GM18498 (cell line): ENCODE data around the gene TRIM25.

Experiments
- ATAC-seq: cut with Tn5 transposase; IDR thresholded peaks from one replicate; pipeline ENCODE4 v1.9.1; 2021; ENCODE audit warnings: mild to moderate bottlenecking, moderate library complexity; ENCODE audit not compliant: unreplicated experiment

Gene TRIM25

GRCh38 chr17:56868716-56869115 lies 45.1 kb downstream of the TRIM25 start:
- ATAC-seq: no peak

DNA sequence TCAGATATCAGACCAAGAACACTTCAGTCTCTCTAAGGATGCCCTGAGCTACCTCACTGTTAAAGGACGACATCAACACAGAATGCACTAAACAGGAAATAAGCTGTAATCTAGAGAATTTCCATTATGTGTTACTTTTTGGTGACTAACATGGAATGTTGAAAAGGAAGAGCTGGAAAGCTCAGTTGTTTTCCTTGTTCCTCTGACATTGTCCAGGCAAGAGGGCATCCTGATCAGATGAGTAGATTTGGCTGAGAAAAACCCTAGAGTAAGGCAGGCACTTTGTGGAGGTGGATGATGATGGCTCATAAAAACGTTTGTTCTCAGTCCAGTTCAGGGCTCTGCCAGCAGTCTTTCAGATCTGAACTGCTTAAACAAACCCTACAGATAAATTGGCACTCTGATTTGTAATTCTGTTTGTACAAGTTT lies 45.9 kb downstream of the TRIM25 start:
- ATAC-seq: no peak

- ATAC-seq: no peak
These were observed 47.4 kb downstream of the TRIM25 start for GRCh38 chr17:56866496-56866895.

DNA sequence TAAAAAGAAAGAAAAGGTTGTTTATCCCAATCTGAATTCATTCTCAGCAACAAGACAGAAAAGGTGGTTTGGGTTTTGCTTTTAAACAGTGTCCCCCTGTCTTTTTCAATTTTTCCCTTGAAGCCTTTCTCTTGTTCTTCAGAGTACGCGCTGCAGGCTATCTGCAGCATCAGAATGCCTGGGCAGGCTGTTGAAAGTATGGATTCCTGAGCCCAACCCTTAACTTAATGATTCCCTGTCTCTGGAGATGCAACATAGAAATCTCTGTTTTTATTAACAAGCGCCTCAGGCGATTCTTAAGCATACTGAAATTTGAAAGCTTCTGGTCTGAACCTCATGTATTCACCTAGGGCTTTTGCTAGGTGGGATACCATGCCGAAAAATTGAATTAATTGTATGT lies 47.8 kb downstream of the TRIM25 start:
- no peak for ATAC-seq

- no peak for ATAC-seq
These were observed 49.9 kb downstream of the TRIM25 start for GRCh38 chr17:56863974-56864373.

GRCh38 chr17:56861899-56862298 lies 52.0 kb downstream of the TRIM25 start:
- ATAC-seq: no peak

GRCh38 chr17:56851008-56851407 lies 62.8 kb downstream of the TRIM25 start:
- ATAC-seq: no peak

DNA sequence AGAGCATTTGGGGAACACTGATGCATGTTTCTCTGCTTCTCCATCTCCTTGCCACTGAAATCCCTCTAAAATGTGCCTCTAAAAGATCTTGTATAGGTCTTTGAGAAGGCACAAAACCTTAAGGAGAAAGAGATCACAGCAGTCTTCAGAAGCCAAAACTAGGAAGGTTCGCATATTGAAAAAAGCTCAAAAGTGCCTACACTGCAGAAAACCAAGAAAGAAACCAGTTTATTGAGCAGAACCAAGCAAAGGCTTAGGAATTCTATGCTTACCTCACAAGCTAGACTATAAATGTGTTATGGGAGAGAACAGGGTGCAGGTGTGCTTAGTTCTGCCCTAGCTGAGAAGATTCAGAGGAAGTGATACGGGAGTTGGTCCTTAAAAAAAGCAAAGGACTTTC lies 63.3 kb downstream of the TRIM25 start:
- no peak for ATAC-seq

DNA sequence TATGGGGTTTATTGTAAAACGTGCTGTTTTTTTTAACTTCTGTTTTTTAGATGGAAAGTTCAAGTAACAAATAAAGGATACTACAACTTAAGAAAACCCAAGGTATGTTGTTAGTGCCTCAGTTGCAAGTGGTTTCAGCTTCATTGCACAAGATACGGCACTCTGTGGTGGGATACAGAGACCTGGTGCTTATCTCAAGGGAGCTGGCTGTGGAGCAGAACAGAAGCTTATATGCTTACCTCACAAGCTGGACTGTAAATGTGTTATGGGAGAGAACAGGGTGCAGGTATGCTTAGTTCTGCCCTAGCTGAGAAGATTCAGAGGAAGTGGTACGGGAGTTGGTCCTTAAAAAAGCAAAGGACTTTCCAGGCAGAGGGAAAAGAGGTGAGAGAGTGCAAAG lies 64.7 kb downstream of the TRIM25 start:
- no peak for ATAC-seq

DNA sequence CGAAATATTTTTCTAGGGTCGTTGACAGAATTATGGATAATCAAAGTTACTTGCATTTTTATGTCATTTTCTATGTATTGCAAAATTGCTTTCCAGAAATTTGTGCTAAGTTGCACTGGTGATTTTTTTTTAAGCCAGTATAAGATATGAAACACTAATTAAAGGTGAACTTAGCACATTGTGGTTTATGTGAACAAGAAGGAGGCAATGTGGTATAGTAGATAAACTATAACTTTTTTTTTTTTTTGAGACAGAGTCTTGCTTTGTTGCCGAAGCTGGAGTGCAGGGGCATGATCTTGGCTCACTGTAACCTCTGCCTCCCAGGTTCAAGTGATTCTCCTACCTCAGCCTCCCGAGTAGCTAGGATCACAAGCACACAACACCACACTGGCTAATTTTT lies 66.7 kb downstream of the TRIM25 start:
- ATAC-seq: no peak

GRCh38 chr17:56845934-56846333 lies 67.9 kb downstream of the TRIM25 start:
- ATAC-seq: no peak

DNA sequence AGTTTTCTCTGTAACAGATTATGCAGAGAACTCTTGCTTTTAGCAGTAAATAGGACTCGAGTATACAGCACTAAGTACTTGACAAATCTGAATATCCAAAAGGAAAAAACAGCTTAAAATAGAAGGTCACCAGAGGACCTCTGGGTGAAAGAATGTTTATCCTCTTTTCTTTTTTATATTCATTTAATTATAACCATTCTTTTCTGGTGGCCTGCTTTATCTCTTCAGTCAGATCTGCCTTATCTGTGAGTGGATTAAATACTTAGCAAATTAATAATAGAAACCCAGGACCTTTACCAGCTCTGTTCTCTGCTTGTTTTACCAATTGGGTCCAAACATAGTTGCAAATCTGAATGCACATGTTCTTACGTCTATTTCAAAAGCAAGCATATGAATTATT lies 71.3 kb downstream of the TRIM25 start:
- no peak for ATAC-seq

DNA sequence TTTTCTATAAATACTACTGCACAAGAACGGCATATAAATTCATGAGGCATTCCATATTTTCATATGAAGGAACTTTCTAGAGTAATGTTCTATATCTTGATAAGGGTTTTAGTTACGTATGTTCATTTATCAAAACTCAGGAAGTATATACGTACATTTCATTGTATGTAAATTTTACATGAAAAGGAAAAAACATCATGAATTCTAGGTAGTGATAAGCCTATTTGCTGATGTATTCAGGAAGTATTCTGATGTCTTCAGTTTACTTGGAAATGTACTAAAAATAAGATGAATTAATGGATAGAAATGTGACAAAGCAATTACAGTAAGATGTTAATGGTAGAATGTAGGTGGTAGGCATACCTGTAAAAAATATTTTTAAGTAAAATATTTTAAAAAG lies 75.2 kb downstream of the TRIM25 start:
- no peak for ATAC-seq
